Measurements from ENCODE around the gene CXCL3. TPM values are rescaled to one million over a fixed set of nuclear protein-coding genes. Genes with fewer than 3 reads are reported as not detected.

Gene CXCL3
- total RNA-seq, 2 experiments from 2014 or later: not detected

DNA sequence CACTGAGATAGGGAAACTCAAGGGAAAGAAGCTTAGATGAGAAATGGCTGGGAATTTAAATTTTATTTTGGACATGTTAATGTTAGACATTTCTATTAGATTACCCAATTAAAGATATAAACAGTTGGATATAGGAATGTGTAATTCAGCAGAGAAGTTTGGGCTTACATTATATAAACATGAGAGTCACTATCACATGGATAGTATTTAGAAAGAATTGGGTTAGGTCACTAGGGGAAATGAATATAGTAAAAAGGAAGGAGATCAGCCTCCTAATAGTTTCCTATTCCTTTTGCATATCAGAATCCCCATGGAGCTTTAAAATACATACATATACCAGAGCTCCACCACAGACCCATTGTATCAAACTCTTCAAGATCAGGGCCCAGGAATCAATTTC, 20.4 kb downstream of the CXCL3 start:
- no peak for ATAC-seq
- Mint-ChIP-seq H3K36me3 (peaks cover 2% of the 10 kb centered on the region), H3K27ac (no peak overlapping the region), H3K27me3 (peaks cover 2% of the 10 kb centered on the region), H3K4me3 (no peak overlapping the region), H3K9me3 (ENCODE audit: low read depth) (no peaks in the 10 kb centered on the region), H3K4me1 (peaks cover 23% of the 10 kb centered on the region)
- CTCF ChIA-PET: no interaction called here
- DNase-seq: no peak

DNA sequence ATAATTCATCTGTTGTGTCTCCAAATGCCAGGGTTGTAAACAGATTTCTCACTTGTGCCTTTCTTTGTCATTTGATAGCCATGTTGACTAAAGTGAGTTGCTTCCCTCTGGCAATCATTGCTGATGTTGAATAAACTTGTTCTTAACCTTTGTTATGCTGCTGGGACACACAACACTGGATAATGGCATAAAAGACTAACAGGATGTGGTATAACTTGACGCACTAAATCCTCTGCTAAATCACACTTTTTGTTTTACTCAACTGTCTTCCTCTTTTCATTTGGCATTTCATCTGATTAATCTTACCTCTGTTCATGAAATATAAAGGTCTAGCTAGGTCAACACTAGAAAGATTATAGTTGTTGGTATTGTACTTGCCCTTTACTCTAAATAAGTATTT, 22.4 kb downstream of the CXCL3 start:
- CTCF ChIA-PET: no interaction called here
- no peak for DNase-seq
- no peak overlapping the region for H3K4me3 Mint-ChIP-seq

GRCh38 chr4:74015126-74015780, 23.2 kb downstream of the CXCL3 start:
- CTCF ChIA-PET: no interaction called here
- no peak for DNase-seq
- Mint-ChIP-seq H3K4me1 (peaks cover 23% of the 10 kb centered on the region), H3K27me3 (peaks cover 6% of the 10 kb centered on the region), H3K27ac (peak overlapping the region; percentile 1), H3K4me3 (no peak overlapping the region), H3K36me3 (peaks cover 2% of the 10 kb centered on the region), H3K9me3 (ENCODE audit: low read depth) (no peaks in the 10 kb centered on the region)
- ATAC-seq: no peak

More for the DNA sequence above, 22.4 kb downstream of the CXCL3 start:
- Mint-ChIP-seq H3K4me1 (peaks cover 23% of the 10 kb centered on the region), H3K27ac (peak overlapping the region; percentile 42), H3K36me3 (peaks cover 2% of the 10 kb centered on the region), H3K27me3 (peaks cover 2% of the 10 kb centered on the region), H3K9me3 (ENCODE audit: low read depth) (no peaks in the 10 kb centered on the region)
- peak; percentile 64 for ATAC-seq

DNA sequence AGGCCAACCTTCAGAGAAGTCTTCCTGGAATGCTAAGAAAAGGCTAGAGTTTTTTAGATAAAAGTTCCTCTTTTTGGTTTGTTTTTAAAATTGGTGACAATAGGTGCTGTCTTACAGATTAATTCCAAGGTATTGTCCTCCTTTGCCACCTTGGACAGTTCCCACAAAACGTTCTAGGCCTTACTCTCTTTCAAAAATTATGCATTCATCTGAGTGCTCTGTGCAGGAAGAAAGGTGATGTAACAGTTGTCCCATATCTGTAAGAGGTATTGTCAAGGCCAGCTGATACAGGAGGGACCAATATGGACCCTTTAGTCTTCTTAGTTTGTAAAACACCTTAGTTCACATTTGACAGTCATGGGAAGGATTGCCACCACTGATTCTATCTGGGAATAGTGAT, 24.2 kb downstream of the CXCL3 start:
- Mint-ChIP-seq H3K4me1 (peaks cover 23% of the 10 kb centered on the region), H3K27ac (no peak overlapping the region), H3K4me3 (no peak overlapping the region), H3K9me3 (ENCODE audit: low read depth) (no peaks in the 10 kb centered on the region), H3K36me3 (peaks cover 2% of the 10 kb centered on the region), H3K27me3 (peaks cover 4% of the 10 kb centered on the region)
- ATAC-seq: no peak
- DNase-seq: no peak
- CTCF ChIA-PET: no interaction called here

DNA sequence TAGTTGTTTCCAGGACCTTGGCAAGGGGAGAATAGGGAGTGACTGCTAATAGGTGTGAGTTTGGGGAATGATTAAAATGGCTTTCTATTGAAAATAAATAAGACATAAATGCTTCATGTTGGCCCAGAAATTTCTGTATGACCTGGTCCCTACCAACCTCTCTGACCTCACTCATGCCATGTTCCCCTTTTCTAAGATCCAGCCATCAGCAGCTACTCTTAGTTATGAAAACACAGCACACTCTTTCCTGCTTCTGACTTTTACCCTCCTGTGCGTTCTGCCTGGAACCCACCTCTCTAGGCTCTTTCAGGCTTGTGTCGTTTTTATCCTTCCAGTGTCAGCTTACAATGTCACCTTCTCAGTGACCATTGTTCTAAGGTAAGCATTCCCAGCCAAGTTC, 25.2 kb downstream of the CXCL3 start:
- H3K27ac Mint-ChIP-seq: no peak overlapping the region
- peaks cover 19% of the 10 kb centered on the region for H3K4me1 Mint-ChIP-seq
- peaks cover 2% of the 10 kb centered on the region for H3K36me3 Mint-ChIP-seq
- H3K27me3 Mint-ChIP-seq: peaks cover 4% of the 10 kb centered on the region
- H3K9me3 Mint-ChIP-seq (ENCODE audit: low read depth): no peaks in the 10 kb centered on the region
- ATAC-seq: no peak
- CTCF ChIA-PET: no interaction called here
- no peak overlapping the region for H3K4me3 Mint-ChIP-seq
- DNase-seq: no peak

DNA sequence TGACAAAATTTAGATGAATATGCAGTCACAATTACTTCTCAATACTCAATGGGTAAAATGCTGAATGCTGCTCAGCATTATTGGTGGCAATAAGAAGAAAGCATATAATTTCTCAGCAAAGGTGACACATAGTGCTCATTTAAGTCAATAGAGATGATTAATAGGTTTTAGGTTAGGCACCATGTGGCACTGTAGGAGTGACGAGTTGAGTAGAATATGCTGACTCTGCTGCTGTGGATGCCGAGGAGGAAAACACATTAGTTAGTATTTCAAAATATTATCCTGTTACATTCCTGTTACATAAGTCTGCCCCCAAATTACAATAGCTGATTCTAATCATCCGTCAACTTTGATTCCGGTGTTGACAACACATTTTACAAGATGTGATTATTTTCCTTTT, 26.4 kb downstream of the CXCL3 start:
- no peak overlapping the region for H3K27ac Mint-ChIP-seq
- H3K36me3 Mint-ChIP-seq: peaks cover 2% of the 10 kb centered on the region

DNA sequence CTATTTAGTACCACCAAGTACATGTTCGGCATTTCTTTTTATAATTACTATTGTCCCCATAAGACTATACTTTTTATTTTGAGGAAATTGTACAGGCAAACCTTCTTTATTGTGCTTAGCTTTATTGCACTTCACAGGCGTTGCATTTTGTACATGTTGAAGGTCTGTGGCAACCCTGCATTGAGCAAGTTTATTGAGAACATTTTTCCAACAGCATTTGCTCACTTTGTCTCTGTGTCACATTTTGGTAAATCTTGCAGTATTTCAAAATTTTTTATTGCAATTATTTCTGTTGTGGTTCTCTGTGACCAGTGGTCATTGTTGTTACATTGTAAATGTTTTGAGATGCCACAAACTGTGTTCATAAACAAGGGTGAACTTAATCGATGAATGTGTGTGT, 29.2 kb downstream of the CXCL3 start:
- H3K36me3 Mint-ChIP-seq: no peaks in the 10 kb centered on the region
- H3K27me3 Mint-ChIP-seq: peaks cover 4% of the 10 kb centered on the region
- H3K9me3 Mint-ChIP-seq (ENCODE audit: low read depth): no peaks in the 10 kb centered on the region
- H3K4me1 Mint-ChIP-seq: no peaks in the 10 kb centered on the region
- H3K27ac Mint-ChIP-seq: no peak overlapping the region
- CTCF ChIA-PET: no interaction called here
- ATAC-seq: no peak
- DNase-seq: no peak
- no peak overlapping the region for H3K4me3 Mint-ChIP-seq

More for the DNA sequence above, 26.4 kb downstream of the CXCL3 start:
- no peak for ATAC-seq
- no peaks in the 10 kb centered on the region for H3K9me3 Mint-ChIP-seq (ENCODE audit: low read depth)
- peaks cover 4% of the 10 kb centered on the region for H3K27me3 Mint-ChIP-seq
- peaks cover 19% of the 10 kb centered on the region for H3K4me1 Mint-ChIP-seq
- no peak for DNase-seq
- no peak overlapping the region for H3K4me3 Mint-ChIP-seq
- CTCF ChIA-PET: no interaction called here

DNA sequence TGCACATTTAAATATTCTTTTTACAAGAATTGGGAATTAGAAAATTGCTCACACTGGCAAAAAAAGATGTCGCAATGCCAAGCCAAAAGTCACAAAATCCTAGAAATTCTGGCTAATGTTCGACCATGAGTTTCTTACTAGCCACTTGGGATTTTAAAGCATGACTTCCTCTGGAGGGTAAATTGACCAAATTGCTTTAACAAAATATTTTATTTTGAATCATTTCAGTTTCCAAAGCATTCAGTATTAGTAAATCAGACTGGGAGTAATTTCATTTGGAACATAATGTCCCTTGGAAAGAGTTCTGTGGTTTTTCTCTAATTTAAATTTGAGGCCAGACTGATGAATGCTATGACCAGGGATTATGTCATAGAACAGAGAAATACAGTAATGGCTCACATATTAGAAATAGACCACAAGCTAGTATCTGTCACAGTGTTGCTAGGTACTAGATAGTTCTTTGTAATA, 32.4 kb downstream of the CXCL3 start:
- H3K36me3 Mint-ChIP-seq: no peaks in the 10 kb centered on the region
- no peak overlapping the region for H3K27ac Mint-ChIP-seq
- CTCF ChIA-PET: no interaction called here
- no peaks in the 10 kb centered on the region for H3K9me3 Mint-ChIP-seq (ENCODE audit: low read depth)
- DNase-seq (no peak), ATAC-seq (no peak)
- no peaks in the 10 kb centered on the region for H3K4me1 Mint-ChIP-seq
- no peak overlapping the region for H3K4me3 Mint-ChIP-seq
- peaks cover 4% of the 10 kb centered on the region for H3K27me3 Mint-ChIP-seq

DNA sequence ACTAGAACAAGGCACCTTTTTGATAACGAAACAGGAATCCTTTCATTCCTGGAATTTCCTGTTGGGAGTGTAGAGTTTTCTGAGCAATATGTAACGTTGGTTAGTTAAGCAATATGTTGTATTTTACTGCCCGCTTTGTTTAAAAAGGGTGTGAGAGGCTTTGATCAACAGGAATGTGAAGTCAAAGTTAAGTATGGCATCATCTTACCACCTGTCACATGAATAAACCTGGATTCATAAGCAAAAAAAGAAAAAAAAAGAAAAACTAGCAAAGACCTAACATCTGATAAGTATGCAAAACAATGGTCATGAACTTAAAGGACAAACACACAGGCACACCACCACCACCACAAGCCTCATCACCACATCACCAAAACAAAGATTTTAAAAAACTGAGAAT, 33.0 kb downstream of the CXCL3 start:
- Mint-ChIP-seq H3K27me3 (no peaks in the 10 kb centered on the region), H3K4me1 (no peaks in the 10 kb centered on the region), H3K4me3 (no peak overlapping the region), H3K36me3 (no peaks in the 10 kb centered on the region), H3K27ac (no peak overlapping the region), H3K9me3 (ENCODE audit: low read depth) (no peaks in the 10 kb centered on the region)
- DNase-seq: no peak
- CTCF ChIA-PET: no interaction called here
- no peak for ATAC-seq

DNA sequence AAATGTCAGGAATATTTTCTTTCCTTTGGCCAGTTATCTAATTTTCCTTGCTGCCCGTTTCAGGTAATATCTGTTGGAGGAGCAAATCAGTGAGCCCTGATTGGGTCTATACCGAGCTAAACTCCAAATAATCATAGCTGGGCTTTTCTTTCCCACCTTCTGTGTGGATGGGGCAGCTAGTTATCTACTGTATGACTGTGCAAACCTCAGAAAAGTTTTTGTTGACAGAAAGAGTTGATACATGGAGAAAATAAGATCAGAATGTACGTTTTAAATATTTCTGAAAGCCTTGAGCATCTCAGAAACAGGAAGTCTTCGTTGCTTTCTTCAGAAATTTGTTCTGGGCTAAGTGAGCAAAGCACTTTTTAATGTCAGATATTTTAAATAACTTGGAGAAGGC, 33.8 kb downstream of the CXCL3 start:
- no peaks in the 10 kb centered on the region for H3K36me3 Mint-ChIP-seq
- CTCF ChIA-PET: no interaction called here
- ATAC-seq: no peak
- no peak overlapping the region for H3K4me3 Mint-ChIP-seq
- no peaks in the 10 kb centered on the region for H3K4me1 Mint-ChIP-seq
- H3K9me3 Mint-ChIP-seq (ENCODE audit: low read depth): no peaks in the 10 kb centered on the region
- no peak overlapping the region for H3K27ac Mint-ChIP-seq
- no peak for DNase-seq
- no peaks in the 10 kb centered on the region for H3K27me3 Mint-ChIP-seq

- ATAC-seq: no peak
Measured at GRCh38 chr4:74000301-74000700, 38.2 kb downstream of the CXCL3 start.

DNA sequence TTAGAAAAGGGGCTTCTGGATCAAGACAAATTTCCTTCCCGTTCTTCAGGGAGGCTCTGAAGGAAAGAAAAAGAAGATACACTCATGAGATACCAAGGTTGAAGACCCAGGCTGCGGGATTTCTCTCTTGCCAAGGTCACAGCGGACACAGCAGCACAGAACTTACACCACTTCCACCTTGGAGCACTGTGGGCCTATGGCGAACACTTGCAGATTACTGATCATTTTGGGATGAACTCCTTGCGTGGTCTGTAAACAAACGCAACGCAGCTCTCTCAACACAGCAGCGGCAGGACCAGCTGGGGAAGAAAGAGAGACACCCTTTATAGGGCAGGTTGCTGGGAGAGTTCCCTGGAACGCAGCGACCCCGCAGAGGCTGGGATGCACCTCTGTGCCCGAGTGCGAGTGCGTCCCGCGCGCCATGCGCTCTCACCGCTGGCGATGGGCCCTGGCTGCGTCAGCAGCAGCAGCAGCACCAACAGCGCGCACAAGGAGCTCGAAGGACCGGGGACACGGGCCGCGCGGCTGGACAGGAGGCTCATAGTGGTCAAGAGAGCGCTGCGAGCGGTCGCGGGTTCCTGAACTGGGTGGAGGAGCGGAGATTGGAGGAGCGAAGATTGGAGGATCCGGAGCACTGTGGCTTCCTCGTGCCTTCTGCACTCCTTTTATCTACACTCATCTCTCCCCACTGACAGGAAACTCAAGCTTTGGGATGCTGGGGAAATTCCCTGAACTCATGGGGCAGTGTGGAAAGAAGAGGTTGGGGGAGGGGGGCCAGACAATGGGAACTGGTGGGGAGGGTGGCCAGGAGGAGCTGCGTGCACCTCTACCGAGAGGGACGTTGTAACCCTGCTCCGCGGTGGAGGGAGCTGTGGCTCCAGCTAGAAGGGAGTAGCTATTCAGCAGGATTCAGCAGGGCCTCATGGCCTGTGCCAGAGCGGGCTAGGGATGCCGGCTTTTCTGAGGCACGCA, 40.2 kb downstream of the CXCL3 start, which contains the start of gene CXCL5:
TSS of gene CXCL5 (minus strand) at position 638 of the 972 bp plus-strand sequence. CDS start at position 542, 96 bp downstream.
- H3K9me3 Mint-ChIP-seq (ENCODE audit: low read depth): no peaks in the 10 kb centered on the region
- H3K4me3 Mint-ChIP-seq: no peak within 1 kb of the TSS
- CTCF ChIA-PET: no interaction called here
- no peak for DNase-seq
- H3K27ac Mint-ChIP-seq: no peak within 1 kb of the TSS
- no peaks in the 10 kb centered on the region for H3K36me3 Mint-ChIP-seq
- no peaks in the 10 kb centered on the region for H3K4me1 Mint-ChIP-seq
- no peak for ATAC-seq
- peaks cover 15% of the 10 kb centered on the region for H3K27me3 Mint-ChIP-seq

More at GRCh38 chr4:74000301-74000700, 38.2 kb downstream of the CXCL3 start:
- Mint-ChIP-seq H3K27ac (no peak overlapping the region), H3K36me3 (no peaks in the 10 kb centered on the region), H3K27me3 (peaks cover 15% of the 10 kb centered on the region), H3K4me3 (no peak overlapping the region), H3K4me1 (no peaks in the 10 kb centered on the region), H3K9me3 (ENCODE audit: low read depth) (no peaks in the 10 kb centered on the region)
- CTCF ChIA-PET: no interaction called here
- no peak for DNase-seq

GRCh38 chr4:73992050-73992449, 46.4 kb downstream of the CXCL3 start:
- CTCF ChIA-PET: no interaction called here
- Mint-ChIP-seq H3K4me3 (no peak overlapping the region), H3K9me3 (ENCODE audit: low read depth) (no peaks in the 10 kb centered on the region), H3K27ac (no peak overlapping the region), H3K36me3 (no peaks in the 10 kb centered on the region), H3K27me3 (no peaks in the 10 kb centered on the region), H3K4me1 (no peaks in the 10 kb centered on the region)
- ATAC-seq (no peak), DNase-seq (no peak)

GRCh38 chr4:73991742-73992000, 46.8 kb downstream of the CXCL3 start:
- no peak overlapping the region for H3K27ac Mint-ChIP-seq

More at GRCh38 chr4:73991742-73992000, 46.8 kb downstream of the CXCL3 start:
- DNase-seq: no peak
- H3K4me3 Mint-ChIP-seq: no peak overlapping the region
- H3K36me3 Mint-ChIP-seq: no peaks in the 10 kb centered on the region
- no peaks in the 10 kb centered on the region for H3K9me3 Mint-ChIP-seq (ENCODE audit: low read depth)
- H3K4me1 Mint-ChIP-seq: no peaks in the 10 kb centered on the region
- CTCF ChIA-PET: no interaction called here
- no peak for ATAC-seq
- H3K27me3 Mint-ChIP-seq: no peaks in the 10 kb centered on the region
